Measurements from ENCODE around the gene SLC12A3. TPM values are rescaled to one million over a fixed set of nuclear protein-coding genes. Genes with fewer than 3 reads are reported as not detected.

SLC12A3 gene
- polyA plus RNA-seq, 3 donors, result 0.03 TPM; not detected in 2

- Mint-ChIP-seq H3K4me1 (peaks cover 39% of the 10 kb centered on the region), H3K4me3 (peak overlapping the region; percentile 97 to 98), H3K36me3 (peaks cover 38 to 47% of the 10 kb centered on the region in 2 donors), H3K27me3 (ENCODE audit: low read depth in 3 of 3) (peaks cover 0 to 2% (median 0%) of the 10 kb centered on the region in 3 donors), H3K27ac (peak overlapping the region; percentile 98 to 99 (median 98)), H3K9me3 (peaks cover 0 to 2% (median 0%) of the 10 kb centered on the region in 7 donors)
- intact Hi-C loops (cut with micrococcal nuclease), result loop anchor here (5.0 to 10.0 kb wide), 3 partner anchors 58 to 254 kb away; partner anchors contain the start of genes PSME3IP1 (in 1 of the 2), RSPRY1 (in 1 of the 2) and SLC12A3 (in 1 of the 2)
- Histone ChIP-seq H3K27me3 (ENCODE audit: control insufficient read depth in 2 of 2, insufficient read depth in 2 of 2, low read length in 2 of 2) (no peaks in the 10 kb centered on the region), H3K9me3 (replicated peaks in 1 of 2; ENCODE audit: control insufficient read depth in 1 of 2, insufficient read depth in 1 of 2, low read length in 2 of 2) (no peaks in the 10 kb centered on the region), H4K20me1 (ENCODE audit: insufficient read depth, low read length) (peaks cover 59% of the 10 kb centered on the region), H3K9ac (ENCODE audit: insufficient read depth, low read length, poor library complexity, severe bottlenecking) (peak overlapping the region; percentile 100), H2AFZ (ENCODE audit: insufficient read depth, low read depth, low read length, poor library complexity, severe bottlenecking) (no peak overlapping the region), H3K79me2 (ENCODE audit: insufficient read depth, low read length) (peaks cover 60% of the 10 kb centered on the region), H3K27ac (ENCODE audit: low read depth in 1 of 2, low read length in 2 of 2) (peak overlapping the region; percentile 97 to 99), H3K36me3 (replicated peaks in 1 of 2; ENCODE audit: control insufficient read depth in 1 of 2, insufficient read depth in 2 of 2, low read length in 2 of 2) (peaks cover 31 to 47% of the 10 kb centered on the region in 2 donors), H3K4me1 (ENCODE audit: control insufficient read depth in 1 of 2, insufficient read depth in 2 of 2, low read length in 2 of 2) (peaks cover 30 to 41% of the 10 kb centered on the region in 2 donors), H3K4me3 (replicated peaks in 1 of 3; ENCODE audit: low read depth in 2 of 3, low read length in 3 of 3) (peak overlapping the region; percentile 94 to 97 (median 96)), H3K4me2 (replicated peaks; ENCODE audit: extremely low read depth, low read length, poor library complexity, severe bottlenecking) (peak overlapping the region; percentile 94)
- DNase-seq, result peak; percentile 91 to 95 (median 91)
- 0% methylated on average over 17 of the region's 25 CpGs for WGBS (ENCODE audit: insufficient coverage)
- no peak for TF ChIP-seq CTCF (IDR thresholded peaks at IDR 0.05)
Measured at GRCh38 chr16:56932721-56933619, 68.0 kb downstream of the SLC12A3 start.

GRCh38 chr16:56933828-56934598 lies 69.0 kb downstream of the SLC12A3 start:
- peaks cover 48 to 58% of the 10 kb centered on the region in 2 donors for H3K36me3 Mint-ChIP-seq
- no peak for DNase-seq
- peaks cover 40 to 58% of the 10 kb centered on the region in 2 donors for H3K36me3 ChIP-seq (replicated peaks in 1 of 2; ENCODE audit: control insufficient read depth in 1 of 2, insufficient read depth in 2 of 2, low read length in 2 of 2)
- H3K4me1 Mint-ChIP-seq, result peaks cover 40% of the 10 kb centered on the region
- H3K27ac Mint-ChIP-seq, result peak overlapping the region in 5 of 7 donors; percentile 11 to 99 (median 42)
- H3K79me2 ChIP-seq (ENCODE audit: insufficient read depth, low read length), result peaks cover 70% of the 10 kb centered on the region
- H3K27me3 Mint-ChIP-seq (ENCODE audit: low read depth in 3 of 3), result no peaks in the 10 kb centered on the region
- H3K9me3 ChIP-seq (replicated peaks in 1 of 2; ENCODE audit: control insufficient read depth in 1 of 2, insufficient read depth in 1 of 2, low read length in 2 of 2), result no peaks in the 10 kb centered on the region
- peak overlapping the region; percentile 94 to 97 (median 96) for H3K4me3 ChIP-seq (replicated peaks in 1 of 3; ENCODE audit: low read depth in 2 of 3, low read length in 3 of 3)
- H3K27me3 ChIP-seq (ENCODE audit: control insufficient read depth in 2 of 2, insufficient read depth in 2 of 2, low read length in 2 of 2), result no peaks in the 10 kb centered on the region
- peak overlapping the region; percentile 100 for H3K9ac ChIP-seq (ENCODE audit: insufficient read depth, low read length, poor library complexity, severe bottlenecking)
- WGBS (ENCODE audit: insufficient coverage), result no CpG with 5 or more reads among the region's 8 CpGs
- peak overlapping the region in 1 of 2 donors; percentile 99 for H3K27ac ChIP-seq (ENCODE audit: low read depth in 1 of 2, low read length in 2 of 2)
- H3K4me1 ChIP-seq (ENCODE audit: control insufficient read depth in 1 of 2, insufficient read depth in 2 of 2, low read length in 2 of 2), result peaks cover 30 to 41% of the 10 kb centered on the region in 2 donors
- H3K9me3 Mint-ChIP-seq, result peaks cover 0 to 2% (median 0%) of the 10 kb centered on the region in 7 donors
- peak overlapping the region; percentile 97 to 98 for H3K4me3 Mint-ChIP-seq
- H3K4me2 ChIP-seq (replicated peaks; ENCODE audit: extremely low read depth, low read length, poor library complexity, severe bottlenecking), result peak overlapping the region; percentile 94
- TF ChIP-seq CTCF (IDR thresholded peaks at IDR 0.05), result no peak
- H4K20me1 ChIP-seq (ENCODE audit: insufficient read depth, low read length), result peaks cover 69% of the 10 kb centered on the region
- intact Hi-C loops (cut with micrococcal nuclease), result loop anchor here (5.0 to 10.0 kb wide), 3 partner anchors 59 to 253 kb away; partner anchors contain the start of genes PSME3IP1 (in 1 of the 2), RSPRY1 (in 1 of the 2) and SLC12A3 (in 1 of the 2)
- no peak overlapping the region for H2AFZ ChIP-seq (ENCODE audit: insufficient read depth, low read depth, low read length, poor library complexity, severe bottlenecking)

Measured in CD14-positive monocyte (primary cell).